ENCODE measurements around the gene TRIM74.
"Not testable (repeated sequence)": the region's sequence is repeated elsewhere in the genome, so short reads cannot be mapped to it uniquely, and the experiment has no call there.

DNA sequence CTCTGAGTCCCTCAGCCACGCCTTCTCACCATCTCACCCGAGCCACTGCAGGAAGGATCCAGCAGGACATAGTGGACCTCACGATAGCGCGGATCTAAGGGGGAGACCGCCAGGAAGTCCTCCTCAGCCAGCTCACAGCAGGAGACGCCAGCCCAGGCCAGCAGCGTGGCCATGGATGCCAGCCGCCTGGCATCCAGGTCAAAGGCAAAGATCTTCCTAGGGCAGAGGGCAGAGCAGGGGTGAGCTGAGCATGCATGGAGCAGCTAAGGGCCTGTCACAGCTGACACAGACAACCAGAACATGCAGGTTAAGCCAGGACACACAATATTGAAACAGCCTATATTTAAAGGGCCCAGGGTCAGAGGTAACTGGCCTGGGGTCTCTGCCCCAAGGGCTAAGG, 20.0 kb downstream of the TRIM74 start:
- not testable (repeated sequence) for TF ChIP-seq POLR2AphosphoS5, POLR2A, TAF1, SPI1 (IDR thresholded peaks at IDR 0.05; ENCODE audit: low read depth, low read length)
